Activated CD4-positive, alpha-beta T cell treated with anti-CD3 and anti-CD28 coated beads, Interleukin-2, amount 50 U/mL, for 24 hours (primary cell): ENCODE data around the gene HUNK.

Experiments used
- DNase-seq, 2 donors: peaks; one replicate each; pipeline ENCODE4 v3.0.0-alpha.2; 2020; ENCODE audit warnings: low read depth in 1 of 2, low spot score in 1 of 2

Gene HUNK

GRCh38 chr21:32044205-32045180 lies 171.7 kb downstream of the HUNK start:
- DNase-seq = no peak

GRCh38 chr21:32046191-32046590 lies 173.4 kb downstream of the HUNK start:
- DNase-seq = no peak

- no peak for DNase-seq
Measured at GRCh38 chr21:32048353-32048752, 175.5 kb downstream of the HUNK start.
